ENCODE measurements around the gene CHST11.

CHST11 gene

DNA sequence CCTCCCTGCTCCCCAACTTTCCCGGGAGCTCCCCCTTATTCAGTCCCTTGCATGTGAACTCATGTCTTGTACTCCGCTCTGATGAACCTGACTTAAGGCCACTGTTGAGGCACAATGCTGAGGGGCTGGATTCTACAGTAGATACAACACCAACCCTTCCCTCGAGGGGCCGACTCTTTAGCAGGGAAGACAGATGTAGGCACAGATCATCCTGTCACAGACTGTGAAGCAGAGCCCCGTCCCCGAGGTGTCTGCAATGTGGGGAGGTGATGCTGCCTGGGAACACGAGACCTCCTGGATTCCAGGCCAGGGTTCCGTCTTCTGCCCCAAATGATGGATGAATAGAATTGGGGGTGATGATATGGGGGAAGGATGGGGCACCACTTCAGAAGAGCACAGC lies 175.1 kb downstream of the CHST11 start:
- in situ Hi-C loops (cut with MboI; ENCODE audit: low pct_unique_long_range_greater_than_20kb, low sequenced_read_pairs), result no loop called here
- DNase-seq, result no peak

GRCh38 chr12:104632724-104633201 lies 176.0 kb downstream of the CHST11 start:
- in situ Hi-C loops (cut with MboI; ENCODE audit: low pct_unique_long_range_greater_than_20kb, low sequenced_read_pairs), result no loop called here
- DNase-seq, result no peak

- in situ Hi-C loops (cut with MboI; ENCODE audit: low pct_unique_long_range_greater_than_20kb, low sequenced_read_pairs), result no loop called here
- DNase-seq, result no peak
Observed at GRCh38 chr12:104634044-104634443, 177.3 kb downstream of the CHST11 start.

GRCh38 chr12:104634852-104635251 lies 178.1 kb downstream of the CHST11 start:
- no peak for DNase-seq
- in situ Hi-C loops (cut with MboI; ENCODE audit: low pct_unique_long_range_greater_than_20kb, low sequenced_read_pairs), result no loop called here

DNA sequence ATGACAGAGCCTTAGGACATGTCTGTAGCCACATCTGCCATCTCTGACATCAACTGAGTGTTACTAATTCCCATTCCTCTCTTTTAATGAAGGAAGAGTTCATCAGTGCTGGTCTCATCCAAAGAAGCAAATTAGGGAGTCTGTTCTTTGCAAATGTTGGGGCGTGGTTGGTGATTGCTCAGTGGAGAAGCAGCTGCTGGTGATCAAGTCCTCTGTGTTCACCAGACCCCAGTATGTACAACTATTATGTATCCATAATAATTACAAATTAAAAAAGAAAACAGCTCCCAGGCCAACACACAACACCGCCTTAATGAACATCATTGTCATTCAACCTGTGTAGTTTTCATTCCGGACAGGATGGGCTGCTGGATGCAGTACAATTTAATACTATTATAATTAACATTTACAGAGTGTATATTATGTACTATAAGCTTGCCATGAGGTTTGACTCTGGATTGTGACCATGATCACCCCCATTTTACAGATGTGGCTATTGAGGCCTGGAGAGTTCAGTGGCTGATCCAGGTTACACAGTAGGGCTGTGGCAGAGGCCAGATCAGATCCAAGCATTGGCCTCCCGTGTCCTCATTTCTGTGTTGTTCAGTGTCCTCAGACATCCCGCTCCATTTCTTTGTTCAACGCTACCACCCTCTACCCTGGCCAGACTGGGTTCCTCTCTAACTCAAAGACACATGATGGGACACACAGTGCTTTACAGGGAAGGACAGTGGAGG lies 179.0 kb downstream of the CHST11 start:
- no peak for DNase-seq
- in situ Hi-C loops (cut with MboI; ENCODE audit: low pct_unique_long_range_greater_than_20kb, low sequenced_read_pairs), result no loop called here

GRCh38 chr12:104636496-104636895 lies 179.7 kb downstream of the CHST11 start:
- DNase-seq, result no peak
- in situ Hi-C loops (cut with MboI; ENCODE audit: low pct_unique_long_range_greater_than_20kb, low sequenced_read_pairs), result no loop called here

DNA sequence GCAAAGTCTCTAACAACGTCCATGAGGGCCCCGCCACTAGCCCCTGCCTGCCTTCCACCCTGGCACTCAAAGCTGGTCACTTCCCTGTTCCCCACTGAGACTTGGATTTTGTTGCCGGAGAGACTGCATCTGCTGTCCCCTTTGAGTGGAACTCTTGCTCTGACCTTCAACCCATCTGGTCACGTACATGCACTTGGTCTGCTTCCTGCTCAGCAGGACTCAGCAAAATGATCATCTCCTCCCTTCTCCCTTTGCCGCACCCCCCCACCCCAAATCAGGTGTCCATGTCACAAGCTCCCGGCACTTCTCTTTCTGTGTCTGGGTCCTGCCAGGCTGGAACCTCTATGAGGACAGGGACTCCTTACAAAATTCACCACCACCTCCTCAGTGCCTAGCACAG lies 180.9 kb downstream of the CHST11 start:
- DNase-seq, result peak; percentile 42
- in situ Hi-C loops (cut with MboI; ENCODE audit: low pct_unique_long_range_greater_than_20kb, low sequenced_read_pairs), result no loop called here

DNA sequence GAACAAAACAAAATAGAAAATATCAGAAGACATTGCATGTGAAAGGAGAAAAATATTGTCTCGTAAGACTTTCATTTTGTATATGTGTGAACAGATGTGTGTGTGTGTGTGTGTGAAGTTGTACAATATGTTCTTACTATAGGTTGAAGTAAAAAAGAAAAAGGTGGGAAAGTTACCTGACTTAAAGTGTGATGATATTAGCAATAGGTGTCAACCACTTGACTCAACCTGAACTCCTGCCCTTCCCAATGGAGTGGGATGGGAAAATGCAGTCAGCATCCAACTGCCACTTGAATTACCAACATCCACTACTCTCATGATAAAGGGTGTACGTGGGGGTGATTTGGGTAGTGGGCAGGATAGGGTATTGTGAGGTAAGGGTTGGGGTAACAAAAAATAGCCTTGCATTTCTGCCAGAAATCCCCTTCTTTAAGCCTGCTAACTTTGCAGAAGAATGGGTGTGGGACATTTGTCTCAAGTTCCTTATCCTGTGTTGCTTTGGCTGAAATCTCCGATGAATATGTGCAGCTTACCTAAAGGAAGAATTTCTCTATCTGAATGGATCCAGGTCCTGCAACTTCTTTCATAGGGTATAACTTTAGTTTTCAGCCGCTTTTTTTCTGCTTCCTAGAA lies 181.6 kb downstream of the CHST11 start:
- in situ Hi-C loops (cut with MboI; ENCODE audit: low pct_unique_long_range_greater_than_20kb, low sequenced_read_pairs), result no loop called here

DNA sequence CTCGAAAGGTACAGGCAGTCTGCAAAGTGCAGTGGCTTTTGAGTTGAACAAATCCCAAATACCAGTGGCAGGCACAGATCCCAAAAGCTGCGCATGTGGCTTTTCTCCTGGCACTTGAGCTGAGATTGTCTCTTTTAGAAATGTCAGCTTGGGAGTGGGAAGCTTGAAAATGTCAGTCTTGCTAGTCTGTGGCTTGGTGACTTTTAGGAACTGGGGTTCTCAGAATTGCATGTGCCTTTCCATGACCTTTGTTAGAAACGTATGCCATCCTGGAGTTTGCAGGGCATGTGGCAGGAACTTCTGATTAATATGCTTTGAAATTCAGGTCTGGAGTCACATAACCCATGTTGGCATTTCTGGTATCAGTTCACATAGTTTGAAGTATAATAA lies 182.1 kb downstream of the CHST11 start:
- DNase-seq, result no peak
- in situ Hi-C loops (cut with MboI; ENCODE audit: low pct_unique_long_range_greater_than_20kb, low sequenced_read_pairs), result no loop called here

More for the DNA sequence above, 181.6 kb downstream of the CHST11 start:
- DNase-seq, result no peak

DNA sequence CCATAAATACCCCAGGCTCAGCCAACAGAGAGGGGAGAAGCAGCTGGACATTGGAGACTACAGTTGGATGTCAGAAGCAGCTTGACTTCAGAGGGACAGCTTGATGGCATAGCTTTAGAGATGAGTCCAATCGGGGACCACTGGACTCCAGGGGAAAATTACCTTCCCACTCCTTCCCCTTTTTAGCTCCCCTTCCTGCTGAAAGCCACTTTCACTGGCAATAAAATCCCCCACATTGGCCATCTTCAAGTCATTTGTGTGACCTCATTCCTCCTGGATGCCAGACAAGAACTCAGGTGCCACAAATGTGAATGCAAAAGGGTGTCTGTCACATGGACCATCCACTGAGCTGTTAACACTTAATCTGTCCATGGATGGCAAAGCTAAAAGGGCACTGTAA lies 184.2 kb downstream of the CHST11 start:
- DNase-seq, result no peak
- in situ Hi-C loops (cut with MboI; ENCODE audit: low pct_unique_long_range_greater_than_20kb, low sequenced_read_pairs), result no loop called here

- in situ Hi-C loops (cut with MboI; ENCODE audit: low pct_unique_long_range_greater_than_20kb, low sequenced_read_pairs), result no loop called here
- DNase-seq, result peak; percentile 31
Observed at GRCh38 chr12:104641862-104642261, 185.1 kb downstream of the CHST11 start.

DNA sequence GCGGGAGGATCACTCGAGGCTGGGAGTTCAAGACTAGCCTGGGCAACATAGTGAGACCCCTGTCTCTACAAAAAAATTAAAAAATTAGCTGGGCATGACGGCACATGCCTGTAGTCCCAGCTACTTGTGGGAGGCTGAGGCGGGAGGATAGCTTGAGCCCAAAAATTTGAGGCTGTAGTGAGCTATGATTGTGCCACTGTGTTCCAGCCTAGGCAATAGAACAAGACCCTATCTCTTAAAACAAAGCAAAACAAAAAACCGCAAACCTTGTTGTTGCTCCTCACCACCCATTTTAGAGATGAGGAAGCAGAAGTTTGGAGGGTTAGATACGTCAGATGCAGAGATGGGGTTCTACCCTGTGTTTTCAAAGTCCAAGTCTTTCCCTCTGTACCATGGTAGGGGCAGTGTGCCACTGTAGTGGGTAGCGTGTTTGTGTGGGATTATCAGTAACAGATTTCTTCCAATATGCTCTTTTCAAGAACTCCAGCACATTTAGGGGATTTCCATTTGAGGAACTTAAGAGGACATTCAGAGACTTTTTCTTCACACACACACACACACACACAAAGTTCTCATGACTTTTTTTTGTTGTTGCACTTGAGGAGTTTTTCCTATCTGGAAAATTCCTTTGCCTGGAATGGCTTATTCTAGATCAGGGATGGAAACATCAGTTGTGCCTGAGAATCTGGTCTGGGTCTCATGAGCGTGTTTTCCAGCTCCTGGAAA lies 186.5 kb downstream of the CHST11 start:
- in situ Hi-C loops (cut with MboI; ENCODE audit: low pct_unique_long_range_greater_than_20kb, low sequenced_read_pairs), result no loop called here
- peak; percentile 47 for DNase-seq

DNA sequence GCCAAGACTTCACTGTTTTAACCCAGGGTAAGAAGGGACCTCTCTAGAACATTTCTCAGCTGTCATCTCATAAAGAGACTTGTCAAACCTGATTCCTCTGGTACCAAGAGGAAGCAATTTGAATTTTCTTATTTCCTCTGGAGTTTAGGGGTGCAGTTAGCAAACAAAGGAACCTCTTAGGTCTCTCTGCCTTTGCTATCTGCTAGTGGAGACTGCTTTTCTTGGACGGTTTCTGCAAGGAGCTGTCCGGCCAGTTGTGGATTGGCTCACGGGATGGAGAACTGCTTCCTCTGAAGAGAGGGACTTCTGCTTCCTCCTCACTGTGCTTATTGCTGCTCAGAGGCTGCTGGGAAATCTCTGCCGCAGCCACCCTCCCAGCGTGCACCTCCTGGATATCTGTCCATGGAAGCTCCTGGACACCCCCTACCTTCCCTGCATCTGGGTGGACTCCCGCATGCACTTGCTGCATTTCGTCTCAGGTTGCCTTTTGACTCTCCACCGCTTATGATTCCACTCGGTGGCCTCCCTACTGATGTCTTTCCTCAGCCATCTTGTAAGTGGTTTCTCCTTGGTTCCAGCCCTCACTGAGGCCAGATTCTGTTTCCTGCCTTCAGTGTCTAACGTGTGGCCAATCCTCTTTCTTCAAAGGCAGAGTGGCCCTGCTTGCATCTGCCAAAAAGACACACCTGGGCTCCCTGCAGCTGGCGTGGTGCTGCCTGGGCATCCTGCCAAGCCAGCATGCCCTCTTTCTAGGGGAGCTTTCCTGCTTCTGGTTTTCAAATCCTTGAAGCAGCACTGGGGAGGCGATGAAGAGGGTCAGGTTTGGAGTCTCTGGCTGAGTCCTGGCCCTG lies 187.3 kb downstream of the CHST11 start:
- in situ Hi-C loops (cut with MboI; ENCODE audit: low pct_unique_long_range_greater_than_20kb, low sequenced_read_pairs), result no loop called here
- DNase-seq, result peak; percentile 67

- in situ Hi-C loops (cut with MboI; ENCODE audit: low pct_unique_long_range_greater_than_20kb, low sequenced_read_pairs), result no loop called here
- no peak for DNase-seq
Observed at GRCh38 chr12:104648756-104649155, 192.0 kb downstream of the CHST11 start.

DNA sequence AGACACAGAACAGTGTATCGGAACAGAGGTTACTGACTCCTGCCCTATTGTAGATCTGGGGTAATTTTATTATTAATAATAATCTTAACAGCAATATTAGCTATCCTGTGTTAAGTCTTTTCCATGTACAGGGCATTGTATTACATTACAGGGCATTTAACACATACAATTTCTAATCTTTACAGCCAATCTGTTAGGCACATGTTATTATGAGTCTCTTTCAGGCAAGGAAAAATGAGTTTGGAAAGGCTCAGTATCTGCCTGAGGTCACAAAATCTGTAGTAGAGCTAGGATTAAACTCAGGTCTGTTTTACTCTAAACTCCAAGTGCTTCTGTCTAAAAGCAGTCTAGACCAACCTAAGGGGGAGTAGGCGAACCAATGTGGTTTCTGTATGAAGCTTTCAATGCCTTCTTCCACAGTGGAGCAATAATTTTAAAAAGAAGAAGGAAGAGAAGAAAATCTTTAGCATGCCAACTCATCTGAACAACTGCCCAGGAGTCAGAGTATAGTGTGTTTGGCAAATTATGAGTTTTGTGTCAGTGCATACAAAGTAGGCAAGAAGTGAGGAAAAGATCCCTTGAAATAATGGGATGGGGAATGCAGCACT lies 192.6 kb downstream of the CHST11 start:
- in situ Hi-C loops (cut with MboI; ENCODE audit: low pct_unique_long_range_greater_than_20kb, low sequenced_read_pairs), result no loop called here
- DNase-seq, result peak; percentile 48

DNA sequence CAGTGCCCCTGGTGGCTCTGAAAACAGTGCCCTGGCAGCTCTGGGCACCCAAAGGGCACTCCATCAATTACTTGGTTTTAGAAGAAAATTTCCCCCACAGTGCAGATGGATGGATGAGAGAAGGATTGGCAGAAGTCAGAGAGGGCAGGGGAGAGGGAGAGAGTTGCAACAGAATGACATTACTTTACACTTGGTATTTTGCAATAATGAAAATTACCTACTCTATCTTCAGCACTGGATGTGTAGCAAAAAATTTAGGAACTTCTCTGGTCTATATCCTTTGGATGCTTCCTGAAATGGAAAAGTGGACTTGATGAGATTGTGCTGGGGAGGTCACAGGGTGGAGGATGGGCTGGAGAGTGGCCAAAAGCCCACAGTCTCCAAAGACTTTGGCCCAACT lies 193.2 kb downstream of the CHST11 start:
- DNase-seq, result no peak
- in situ Hi-C loops (cut with MboI; ENCODE audit: low pct_unique_long_range_greater_than_20kb, low sequenced_read_pairs), result no loop called here

GRCh38 chr12:104650541-104650940 lies 193.8 kb downstream of the CHST11 start:
- in situ Hi-C loops (cut with MboI; ENCODE audit: low pct_unique_long_range_greater_than_20kb, low sequenced_read_pairs), result no loop called here
- no peak for DNase-seq

DNA sequence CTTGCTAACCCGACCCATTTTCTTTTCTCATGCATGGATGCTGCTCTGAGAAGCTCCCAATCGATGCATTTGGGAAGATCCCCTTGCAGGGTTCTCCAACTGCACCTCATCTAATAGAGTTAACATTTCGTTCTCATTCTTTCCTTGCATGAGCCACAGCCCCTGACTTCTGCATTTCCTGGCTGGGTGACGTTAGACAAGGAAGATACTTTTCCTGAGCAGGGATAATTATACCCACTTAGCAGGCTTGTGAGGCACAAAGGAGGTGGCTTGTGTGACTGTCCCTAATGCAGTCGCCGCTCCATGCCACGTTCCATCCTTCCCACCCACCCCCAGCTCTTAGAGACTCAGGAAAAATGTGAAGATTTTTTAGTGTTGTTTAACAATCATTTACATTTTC lies 195.1 kb downstream of the CHST11 start:
- DNase-seq, result no peak
- in situ Hi-C loops (cut with MboI; ENCODE audit: low pct_unique_long_range_greater_than_20kb, low sequenced_read_pairs), result no loop called here

GRCh38 chr12:104652358-104652757 lies 195.6 kb downstream of the CHST11 start:
- no peak for DNase-seq
- in situ Hi-C loops (cut with MboI; ENCODE audit: low pct_unique_long_range_greater_than_20kb, low sequenced_read_pairs), result no loop called here
